Trophoblast cell (in vitro differentiated cells and primary cell): ENCODE results near the gene METTL15.

Experiments
- DNase-seq, 2 donors: peaks; one replicate each; pipeline ENCODE4 v3.0.0-alpha.2; 2016
- H2AFZ ChIP-seq: 2 replicates; pipeline ENCODE4 v1.6.1; 2013; ENCODE audit warnings: low read length, moderate library complexity, mild to moderate bottlenecking; ENCODE audit not compliant: insufficient read depth, poor library complexity
- H2AK5ac ChIP-seq: 2 replicates; pipeline ENCODE4 v1.6.1; 2013; ENCODE audit warnings: mild to moderate bottlenecking, low read length
- H2BK120ac ChIP-seq: 2 replicates; pipeline ENCODE4 v1.6.1; 2013; ENCODE audit warnings: low read length, mild to moderate bottlenecking, moderate library complexity; ENCODE audit not compliant: insufficient read depth, poor library complexity
- H2BK12ac ChIP-seq: 2 replicates; pipeline ENCODE4 v1.6.1; 2013; ENCODE audit warnings: mild to moderate bottlenecking, low read length, moderate library complexity
- H2BK5ac ChIP-seq: 2 replicates; pipeline ENCODE4 v1.6.1; 2013; ENCODE audit warnings: low read length, low read depth, moderate library complexity, mild to moderate bottlenecking; ENCODE audit not compliant: poor library complexity
- H3K14ac ChIP-seq: 2 replicates; pipeline ENCODE4 v1.6.1; 2013; ENCODE audit warnings: mild to moderate bottlenecking, low read length
- H3K18ac ChIP-seq: 2 replicates; pipeline ENCODE4 v1.6.1; 2013; ENCODE audit warnings: mild to moderate bottlenecking, low read length
- H3K23ac ChIP-seq: 2 replicates; pipeline ENCODE4 v1.6.1; 2013; ENCODE audit warnings: low read length
- H3K27ac ChIP-seq: 2 replicates; pipeline ENCODE4 v1.5.1; 2013; ENCODE audit warnings: low read depth, mild to moderate bottlenecking, inconsistent platforms, low read length, moderate library complexity
- H3K27me3 ChIP-seq: 2 replicates; pipeline ENCODE4 v1.6.1; 2013; ENCODE audit warnings: inconsistent platforms, mild to moderate bottlenecking, low read length, moderate library complexity; ENCODE audit not compliant: insufficient read depth
- H3K36me3 ChIP-seq, 2 experiments: 1 replicate in 1 of 2; 2 replicates in 1 of 2; pipeline ENCODE4 v1.6.1; 2013; ENCODE audit warnings: low read length in 2 of 2, mild to moderate bottlenecking in 2 of 2, moderate library complexity in 1 of 2; ENCODE audit not compliant: insufficient read depth in 2 of 2, control insufficient read depth in 1 of 2
- H3K4ac ChIP-seq: 2 replicates; pipeline ENCODE4 v1.6.1; 2013; ENCODE audit warnings: low read depth, mild to moderate bottlenecking, low read length, moderate library complexity
- H3K4me1 ChIP-seq, 2 experiments: 1 replicate in 1 of 2; 2 replicates in 1 of 2; pipeline ENCODE4 v1.6.1; 2013; ENCODE audit warnings: low read length in 2 of 2, mild to moderate bottlenecking in 2 of 2, moderate library complexity in 1 of 2; ENCODE audit not compliant: insufficient read depth in 2 of 2, control insufficient read depth in 1 of 2
- H3K4me2 ChIP-seq: 2 replicates; pipeline ENCODE4 v1.6.1; 2013; ENCODE audit warnings: inconsistent platforms, mild to moderate bottlenecking, low read length, moderate library complexity
- H3K4me3 ChIP-seq: 2 replicates; pipeline ENCODE4 v1.5.1; 2013; ENCODE audit warnings: mild to moderate bottlenecking, low read depth, low read length, inconsistent platforms
- H3K79me1 ChIP-seq: one replicate; pipeline ENCODE4 v1.6.1; 2013; ENCODE audit warnings: low read length
- H3K79me2 ChIP-seq: 2 replicates; pipeline ENCODE4 v1.6.1; 2013; ENCODE audit warnings: low read length, mild to moderate bottlenecking; ENCODE audit not compliant: control insufficient read depth, insufficient read depth, poor library complexity
- H3K9ac ChIP-seq: 2 replicates; pipeline ENCODE4 v1.6.1; 2013; ENCODE audit warnings: mild to moderate bottlenecking, low read length
- H3K9me3 ChIP-seq: 2 replicates; pipeline ENCODE4 v1.6.1; 2013; ENCODE audit warnings: low read depth, mild to moderate bottlenecking, control low read depth, inconsistent platforms, low read length; ENCODE audit not compliant: insufficient read depth
- H4K12ac ChIP-seq: 2 replicates; pipeline ENCODE4 v1.6.1; 2013; ENCODE audit warnings: low read depth, mild to moderate bottlenecking, low read length, moderate library complexity
- H4K8ac ChIP-seq: 2 replicates; pipeline ENCODE4 v1.6.1; 2013; ENCODE audit warnings: low read depth, mild to moderate bottlenecking, low read length, moderate library complexity
- H4K91ac ChIP-seq: one replicate; pipeline ENCODE4 v1.6.1; 2013; ENCODE audit warnings: low read depth, mild to moderate bottlenecking, low read length, moderate library complexity
- WGBS: extraction: QIAGEN DNeasy Blood & Tissue Kit; methylation state at CpG from one replicate; pipeline ENCODE4 v1.1.7; 2013; ENCODE audit warnings: missing lambda C conversion rate; ENCODE audit not compliant: insufficient read length, insufficient coverage; ENCODE audit errors: extremely low coverage; 5-methylcytosine and 5-hydroxymethylcytosine counted together

Gene METTL15

GRCh38 chr11:28104984-28105383, 3.2 kb upstream of the METTL15 start:
- Histone ChIP-seq H3K9ac (no peak overlapping the region), H3K18ac (no peak overlapping the region), H3K23ac (no peak overlapping the region), H3K27ac (no peak overlapping the region), H3K27me3 (no peaks in the 10 kb centered on the region), H2AK5ac (no peak overlapping the region), H4K8ac (no peak overlapping the region), H2BK120ac (no peak overlapping the region), H3K4ac (no peak overlapping the region), H3K14ac (no peak overlapping the region), H3K4me2 (no peak overlapping the region), H4K12ac (no peak overlapping the region), H3K4me3 (no peak overlapping the region), H2BK12ac (no peak overlapping the region), H3K4me1 (no peaks in the 10 kb centered on the region), H2BK5ac (no peak overlapping the region), H4K91ac (no peak overlapping the region), H3K36me3 (no peaks in the 10 kb centered on the region), H3K9me3 (no peaks in the 10 kb centered on the region), H3K79me1 (no peaks in the 10 kb centered on the region), H2AFZ (no peak overlapping the region), H3K79me2 (peaks cover 3% of the 10 kb centered on the region)
- DNase-seq, result no peak
- WGBS, result 100% methylated on average over 1 of the region's 2 CpGs

DNA sequence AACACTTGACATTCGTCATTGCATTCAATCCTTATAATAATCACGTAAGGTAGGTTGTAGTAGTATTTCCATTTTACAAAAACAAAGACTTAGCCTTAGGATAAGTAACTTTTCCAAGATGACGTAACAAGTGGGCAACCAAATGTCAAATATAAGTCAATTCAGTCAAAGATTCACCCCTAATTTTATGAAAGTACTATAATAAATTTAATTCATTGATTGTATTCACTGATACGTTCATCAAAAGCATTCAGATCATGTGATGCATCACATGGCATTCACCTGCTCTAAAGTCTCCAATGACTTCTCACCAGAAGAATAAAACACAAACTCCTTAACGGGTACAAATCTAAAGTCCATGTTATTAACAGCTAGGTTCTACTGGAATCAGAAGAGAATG, 2.3 kb upstream of the METTL15 start:
- Histone ChIP-seq H3K79me2 (peaks cover 3% of the 10 kb centered on the region), H2BK12ac (no peak overlapping the region), H3K23ac (no peak overlapping the region), H3K4me2 (no peak overlapping the region), H2AK5ac (no peak overlapping the region), H4K12ac (no peak overlapping the region), H3K4me3 (no peak overlapping the region), H2BK120ac (no peak overlapping the region), H3K27ac (no peak overlapping the region), H3K4me1 (no peaks in the 10 kb centered on the region), H3K36me3 (no peaks in the 10 kb centered on the region), H3K9me3 (no peaks in the 10 kb centered on the region), H3K18ac (no peak overlapping the region), H3K79me1 (peaks cover 2% of the 10 kb centered on the region), H4K91ac (no peak overlapping the region), H3K9ac (no peak overlapping the region), H2BK5ac (no peak overlapping the region), H3K4ac (no peak overlapping the region), H4K8ac (no peak overlapping the region), H3K14ac (no peak overlapping the region), H3K27me3 (no peaks in the 10 kb centered on the region), H2AFZ (no peak overlapping the region)
- no peak for DNase-seq
- WGBS, result no CpG with 5 or more reads among the region's 5 CpGs

DNA sequence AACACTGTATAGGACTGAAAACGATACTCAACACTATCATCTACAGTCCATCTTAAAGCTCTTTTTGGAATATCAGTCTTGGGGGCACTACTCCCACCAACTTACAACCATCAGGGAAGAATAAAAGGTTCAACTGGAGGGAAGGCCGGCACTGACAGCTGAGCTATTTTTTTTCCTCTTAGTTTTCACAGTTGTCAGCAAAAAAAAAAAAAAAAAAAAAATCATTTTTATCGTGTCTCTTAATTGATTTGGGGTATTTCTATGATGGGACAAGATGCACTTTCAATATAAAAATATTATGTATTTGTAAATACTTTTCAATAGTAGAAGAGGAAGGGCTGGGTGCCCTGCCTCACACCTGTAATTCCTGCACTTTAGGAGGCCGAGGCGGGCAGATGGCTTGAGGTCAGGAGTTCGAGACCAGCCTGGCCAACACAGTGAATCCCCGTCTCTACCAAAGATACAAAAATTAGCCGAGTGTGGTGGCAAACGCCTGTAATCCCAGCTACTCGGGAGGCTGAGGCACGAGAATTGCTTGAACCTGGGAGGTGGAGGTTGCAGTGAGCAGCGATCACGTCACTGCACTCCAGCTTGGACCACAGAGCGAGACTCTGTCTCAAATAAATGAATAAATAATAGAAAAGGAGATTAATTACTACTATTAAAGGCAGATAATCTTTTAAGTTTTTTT, 1.7 kb upstream of the METTL15 start:
- no peaks in the 10 kb centered on the region for H3K4me1 ChIP-seq
- H3K79me2 ChIP-seq, result peaks cover 3% of the 10 kb centered on the region
- no peak overlapping the region for H2AFZ ChIP-seq
- peaks cover 2% of the 10 kb centered on the region for H3K79me1 ChIP-seq
- H4K8ac ChIP-seq, result no peak overlapping the region
- H4K91ac ChIP-seq, result no peak overlapping the region
- no peaks in the 10 kb centered on the region for H3K27me3 ChIP-seq
- H3K4ac ChIP-seq, result peak overlapping the region; percentile 89
- H2BK120ac ChIP-seq, result no peak overlapping the region
- H3K9me3 ChIP-seq, result no peaks in the 10 kb centered on the region
- H4K12ac ChIP-seq, result no peak overlapping the region
- H3K9ac ChIP-seq, result no peak overlapping the region
- no peak overlapping the region for H2BK12ac ChIP-seq
- H3K14ac ChIP-seq, result no peak overlapping the region
- DNase-seq, result no peak
- no CpG with 5 or more reads among the region's 14 CpGs for WGBS
- H3K4me2 ChIP-seq, result no peak overlapping the region
- no peaks in the 10 kb centered on the region for H3K36me3 ChIP-seq
- H2AK5ac ChIP-seq, result no peak overlapping the region
- no peak overlapping the region for H3K23ac ChIP-seq
- no peak overlapping the region for H2BK5ac ChIP-seq
- no peak overlapping the region for H3K4me3 ChIP-seq
- H3K18ac ChIP-seq, result no peak overlapping the region
- no peak overlapping the region for H3K27ac ChIP-seq

GRCh38 chr11:28107191-28107749, 918 bp upstream of the METTL15 start:
- Histone ChIP-seq H4K12ac (no peak overlapping the region), H3K27me3 (no peaks in the 10 kb centered on the region), H3K23ac (no peak overlapping the region), H2BK12ac (no peak overlapping the region), H3K4ac (no peak overlapping the region), H3K4me2 (peak overlapping the region; percentile 85), H3K4me1 (no peaks in the 10 kb centered on the region), H2AFZ (peak overlapping the region; percentile 82), H4K8ac (peak overlapping the region; percentile 37), H3K27ac (no peak overlapping the region), H3K9ac (peak overlapping the region; percentile 80), H3K36me3 (no peaks in the 10 kb centered on the region), H3K79me1 (peaks cover 2% of the 10 kb centered on the region), H3K9me3 (no peaks in the 10 kb centered on the region), H3K18ac (peak overlapping the region; percentile 12), H2AK5ac (no peak overlapping the region), H4K91ac (peak overlapping the region; percentile 17), H3K14ac (no peak overlapping the region), H2BK120ac (no peak overlapping the region), H3K4me3 (peak overlapping the region; percentile 73), H2BK5ac (peak overlapping the region; percentile 13), H3K79me2 (peaks cover 3% of the 10 kb centered on the region)
- peak in 1 of 2 donors; percentile 22 for DNase-seq
- no CpG with 5 or more reads among the region's 11 CpGs for WGBS
